GM12865 (cell line): ENCODE measurements around the gene RTL10.

ENCODE experiments used
- DNase-seq: peaks from one replicate; pipeline ENCODE4 v3.0.0; 2010; ENCODE audit warnings: low read depth
- H3K4me3 ChIP-seq: 2 replicates; pipeline ENCODE4 v1.5.1; 2011; ENCODE audit warnings: mild to moderate bottlenecking, low read depth, low read length, control low read depth
- TF ChIP-seq, protein P1 (sequence below): IDR thresholded peaks from 2 replicates; pipeline ENCODE4 v1.5.1; 2011; ENCODE audit warnings: low read length, control low read depth, low read depth, inconsistent platforms; ENCODE audit not compliant: insufficient read depth; ENCODE audit errors: missing control alignments

Gene RTL10

DNA sequence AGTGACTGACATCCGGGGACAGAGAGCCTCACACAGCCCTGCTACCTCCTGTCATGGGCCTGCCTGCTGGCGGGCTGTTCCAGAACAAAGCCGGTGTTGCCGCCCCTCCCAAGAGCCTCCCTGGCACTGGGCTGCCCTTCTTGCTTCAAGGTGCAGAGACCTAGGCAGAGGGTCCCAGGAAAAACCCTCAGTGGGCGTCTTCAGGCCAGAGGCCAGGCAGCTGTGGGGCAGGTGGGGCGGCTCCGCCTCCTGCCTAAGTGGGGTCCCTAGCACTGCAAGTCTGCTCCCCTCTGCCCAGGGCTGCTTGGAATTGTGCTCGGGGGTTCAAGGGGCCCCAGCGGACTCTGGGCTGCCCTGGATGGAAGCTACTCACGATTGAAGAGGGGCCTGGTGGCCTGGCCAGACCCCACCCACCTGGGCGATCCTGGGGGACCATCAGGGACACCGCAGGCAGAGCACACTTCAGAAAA, 20.4 kb upstream of the RTL10 start:
- DNase-seq = no peak
- TF ChIP-seq, protein P1, sequence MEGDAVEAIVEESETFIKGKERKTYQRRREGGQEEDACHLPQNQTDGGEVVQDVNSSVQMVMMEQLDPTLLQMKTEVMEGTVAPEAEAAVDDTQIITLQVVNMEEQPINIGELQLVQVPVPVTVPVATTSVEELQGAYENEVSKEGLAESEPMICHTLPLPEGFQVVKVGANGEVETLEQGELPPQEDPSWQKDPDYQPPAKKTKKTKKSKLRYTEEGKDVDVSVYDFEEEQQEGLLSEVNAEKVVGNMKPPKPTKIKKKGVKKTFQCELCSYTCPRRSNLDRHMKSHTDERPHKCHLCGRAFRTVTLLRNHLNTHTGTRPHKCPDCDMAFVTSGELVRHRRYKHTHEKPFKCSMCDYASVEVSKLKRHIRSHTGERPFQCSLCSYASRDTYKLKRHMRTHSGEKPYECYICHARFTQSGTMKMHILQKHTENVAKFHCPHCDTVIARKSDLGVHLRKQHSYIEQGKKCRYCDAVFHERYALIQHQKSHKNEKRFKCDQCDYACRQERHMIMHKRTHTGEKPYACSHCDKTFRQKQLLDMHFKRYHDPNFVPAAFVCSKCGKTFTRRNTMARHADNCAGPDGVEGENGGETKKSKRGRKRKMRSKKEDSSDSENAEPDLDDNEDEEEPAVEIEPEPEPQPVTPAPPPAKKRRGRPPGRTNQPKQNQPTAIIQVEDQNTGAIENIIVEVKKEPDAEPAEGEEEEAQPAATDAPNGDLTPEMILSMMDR = no peak
- no peak overlapping the region for H3K4me3 ChIP-seq

DNA sequence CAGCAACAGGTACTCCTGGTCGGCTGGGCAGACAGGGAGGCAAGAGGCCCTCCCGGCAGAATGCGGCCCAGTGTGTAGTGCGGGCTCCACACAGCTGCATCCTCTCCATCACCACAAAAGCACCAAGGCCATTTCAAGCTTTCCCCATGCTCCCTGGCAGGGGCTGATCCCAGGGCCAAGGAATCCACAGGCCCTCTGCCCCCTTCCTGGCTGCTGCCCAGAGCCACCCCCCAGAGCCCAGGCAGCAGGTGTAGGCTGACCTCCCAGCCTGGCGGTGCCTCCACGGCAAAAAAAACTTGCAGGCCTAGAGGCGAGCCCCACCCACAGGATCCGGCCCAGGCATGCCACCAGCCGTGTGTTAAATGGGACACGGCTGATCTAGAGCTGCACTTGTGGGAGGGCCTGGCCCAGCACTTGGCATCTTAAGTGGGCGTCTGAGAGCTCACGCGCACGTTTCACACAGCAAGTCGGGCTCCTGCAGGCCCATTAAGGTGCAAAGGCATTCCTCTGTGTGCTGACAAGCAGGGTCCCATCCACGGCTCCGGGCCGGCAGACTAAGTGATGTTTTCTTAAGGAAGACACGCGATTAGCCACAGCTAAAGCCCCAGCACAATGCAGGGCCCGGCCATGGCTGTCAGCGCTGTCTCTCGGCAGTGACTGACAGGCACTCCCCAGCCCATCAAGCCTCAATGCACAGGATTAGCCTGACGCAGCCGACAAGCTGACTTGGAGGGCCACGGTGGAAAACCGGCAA, 19.8 kb upstream of the RTL10 start:
- DNase-seq = no peak

DNA sequence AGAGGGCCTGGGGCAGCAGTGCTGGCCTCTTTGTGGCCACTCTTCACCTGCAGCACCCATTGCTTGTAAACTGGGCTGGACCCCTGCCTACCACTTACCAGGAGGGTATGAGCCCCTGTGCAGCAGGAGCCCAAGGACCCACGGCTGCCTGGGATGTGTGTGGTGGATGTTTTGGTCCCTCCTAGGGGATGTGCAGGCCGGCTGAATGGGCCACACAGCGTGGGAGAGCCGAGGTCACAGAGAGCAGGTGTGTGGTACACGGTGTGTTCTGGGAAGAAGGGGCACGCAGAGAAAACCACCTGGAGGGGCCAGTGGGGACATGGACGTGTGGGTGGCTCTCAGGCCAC, 19.3 kb upstream of the RTL10 start:
- TF ChIP-seq, protein P1 = no peak
- no peak for DNase-seq
- H3K4me3 ChIP-seq = no peak overlapping the region

More for the DNA sequence above, 19.8 kb upstream of the RTL10 start:
- TF ChIP-seq, protein P1 = no peak
- no peak overlapping the region for H3K4me3 ChIP-seq

DNA sequence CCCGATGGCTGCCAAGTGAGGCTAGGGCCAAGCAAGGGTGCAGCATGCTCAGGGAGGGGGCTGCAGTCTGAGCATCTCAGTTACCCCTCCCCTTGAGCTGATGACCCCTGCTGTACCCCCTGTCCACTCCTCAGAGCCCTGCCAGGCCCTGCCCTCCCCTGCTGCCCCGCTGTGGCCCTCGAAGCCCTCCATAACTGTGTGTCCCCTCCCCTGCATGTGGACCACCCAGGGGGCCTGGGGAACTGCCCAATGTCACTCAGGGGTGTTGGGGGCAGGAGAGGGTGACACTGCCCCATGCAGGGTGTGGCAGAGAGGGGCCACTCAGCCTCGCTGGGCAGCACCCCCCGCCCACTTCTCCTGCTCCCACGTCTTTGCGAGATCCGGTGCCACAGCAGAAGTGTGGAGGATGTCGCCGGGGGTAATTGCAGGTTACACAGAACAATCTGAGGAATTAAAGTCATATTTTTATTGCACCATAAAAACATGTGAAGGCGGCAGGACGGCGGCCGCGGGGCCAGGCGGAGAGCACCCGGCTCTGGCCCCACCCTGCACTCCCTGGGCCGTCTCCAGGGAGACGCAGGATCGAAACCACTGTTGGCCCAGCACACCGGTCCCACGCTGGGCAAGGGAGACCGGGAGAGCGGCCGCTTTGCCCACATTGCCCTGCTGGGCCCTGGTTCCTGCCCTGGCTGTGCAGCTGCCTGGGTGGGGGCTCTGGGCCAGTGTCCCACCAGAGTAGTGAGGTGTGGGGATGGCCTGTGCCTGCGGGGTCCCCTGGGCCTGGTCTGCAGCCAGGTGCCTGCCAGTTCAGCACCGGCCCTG, 18.7 kb upstream of the RTL10 start:
- TF ChIP-seq, protein P1 = no peak
- no peak for DNase-seq
- no peak overlapping the region for H3K4me3 ChIP-seq

DNA sequence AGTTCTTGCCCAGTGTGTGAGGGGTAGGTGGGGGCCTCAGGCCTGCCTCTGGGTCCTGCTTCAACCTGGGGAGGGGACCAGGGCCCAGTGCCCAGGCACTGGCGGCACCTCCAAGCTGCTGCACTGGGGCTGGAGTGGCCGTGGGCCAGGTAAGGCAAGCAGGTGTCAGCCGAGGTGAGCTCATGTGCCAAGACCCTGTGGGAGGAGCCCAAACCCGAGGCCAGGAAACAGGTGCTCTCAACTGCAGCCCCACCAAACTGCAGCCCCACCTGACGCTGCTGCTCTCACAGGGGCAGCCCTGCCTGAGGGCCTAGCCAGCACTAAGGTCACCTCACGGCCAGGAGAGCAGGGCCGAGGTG, 18.1 kb upstream of the RTL10 start:
- TF ChIP-seq, protein P1 = no peak
- DNase-seq = no peak
- H3K4me3 ChIP-seq = no peak overlapping the region

DNA sequence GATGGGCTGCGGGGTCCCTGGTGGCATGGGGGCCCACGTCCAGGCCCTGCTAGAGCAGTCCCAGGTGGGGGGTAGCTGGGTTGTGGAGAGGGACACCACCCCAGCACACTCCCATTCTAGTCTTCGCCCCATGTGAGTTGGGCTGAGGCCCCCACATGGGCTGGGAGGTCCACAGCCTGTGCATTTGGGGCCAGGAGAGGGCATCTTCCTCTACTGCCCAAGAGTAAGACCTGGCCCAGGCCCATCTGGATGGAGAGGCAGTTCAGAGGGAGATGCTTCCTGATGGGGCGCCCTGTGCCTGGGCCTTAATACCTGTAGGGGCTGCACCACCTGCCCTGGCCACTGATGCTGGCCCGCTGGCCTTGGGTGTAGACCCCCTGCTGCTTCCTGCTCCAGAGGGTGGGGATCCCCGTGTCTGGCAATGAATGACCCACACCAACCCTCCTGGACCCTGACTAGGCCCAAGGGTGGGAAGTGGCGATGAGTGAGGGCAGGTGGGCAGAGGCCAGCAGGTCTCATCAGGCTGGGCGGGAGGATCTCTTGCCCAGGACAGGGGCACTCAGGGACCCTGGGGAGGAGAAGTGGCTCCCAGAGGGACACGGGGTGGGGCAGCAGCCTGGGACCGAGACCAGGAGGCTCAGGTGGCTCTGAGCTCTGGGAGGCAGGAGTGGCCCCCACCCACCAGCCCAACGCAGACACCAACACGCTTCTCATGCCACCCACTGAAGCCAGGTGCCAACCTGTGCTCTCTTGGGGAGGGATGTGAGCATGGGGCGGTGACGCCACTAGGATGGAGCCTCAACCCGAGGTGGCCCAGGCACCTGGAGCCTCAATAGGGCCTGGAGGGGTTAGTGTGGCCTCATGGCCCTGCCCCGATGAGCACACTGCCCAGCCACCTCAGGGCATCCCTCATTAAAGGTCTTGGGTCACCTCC, 17.4 kb upstream of the RTL10 start:
- no peak for DNase-seq
- TF ChIP-seq, protein P1 = no peak
- no peak overlapping the region for H3K4me3 ChIP-seq
